Fibroblast of skin of left quadriceps (primary cell): ENCODE results near the gene LRP2.
"Not testable (repeated sequence)": the region's sequence is repeated elsewhere in the genome, so short reads cannot be mapped to it uniquely, and the experiment has no call there.

Experiments used
- DNase-seq, 2 experiments: peaks; one replicate each; pipeline ENCODE4 v3.0.0-alpha.2; 2013; ENCODE audit warnings: low read depth in 2 of 2

The LRP2 gene

GRCh38 chr2:169348321-169349024 is 13.9 kb downstream of the LRP2 start:
- no peak for DNase-seq

- no peak for DNase-seq
Observed at GRCh38 chr2:169345486-169346437, 16.6 kb downstream of the LRP2 start.

- no peak for DNase-seq
Observed at GRCh38 chr2:169344736-169345485, 17.4 kb downstream of the LRP2 start.

- no peak for DNase-seq
Observed at GRCh38 chr2:169343202-169343601, 19.1 kb downstream of the LRP2 start.

GRCh38 chr2:169339657-169340056 is 22.7 kb downstream of the LRP2 start:
- DNase-seq: no peak

- no peak for DNase-seq
Observed at GRCh38 chr2:169336695-169337094, 25.6 kb downstream of the LRP2 start.

GRCh38 chr2:169330555-169331198 is 31.7 kb downstream of the LRP2 start:
- DNase-seq: no peak

GRCh38 chr2:169329688-169330554 is 32.4 kb downstream of the LRP2 start:
- DNase-seq: no peak

GRCh38 chr2:169328785-169329184 is 33.5 kb downstream of the LRP2 start:
- DNase-seq: no peak

GRCh38 chr2:169327837-169328236 is 34.5 kb downstream of the LRP2 start:
- DNase-seq: not testable (repeated sequence)

GRCh38 chr2:169325886-169326285 is 36.4 kb downstream of the LRP2 start:
- DNase-seq: not testable (repeated sequence)

GRCh38 chr2:169324581-169325260 is 37.6 kb downstream of the LRP2 start:
- DNase-seq: no peak

- no peak for DNase-seq
Observed at GRCh38 chr2:169323841-169324240, 38.5 kb downstream of the LRP2 start.

GRCh38 chr2:169320561-169320960 is 41.8 kb downstream of the LRP2 start:
- DNase-seq: no peak

GRCh38 chr2:169315357-169315756 is 47.0 kb downstream of the LRP2 start:
- no peak for DNase-seq

GRCh38 chr2:169308349-169308748 is 54.0 kb downstream of the LRP2 start:
- not testable (repeated sequence) for DNase-seq

- not testable (repeated sequence) for DNase-seq
Observed at GRCh38 chr2:169304689-169305088, 57.6 kb downstream of the LRP2 start.

- no peak for DNase-seq
Observed at GRCh38 chr2:169303579-169304305, 58.6 kb downstream of the LRP2 start.

- DNase-seq: no peak
Observed at GRCh38 chr2:169302364-169302763, 60.0 kb downstream of the LRP2 start.
